Urinary bladder (tissue), 4 donors: ENCODE data around the gene PDXK. TPM values are rescaled to one million over a fixed set of nuclear protein-coding genes. Genes with fewer than 3 reads are reported as not detected.

Experiments used
- DNase-seq: peaks from one replicate; pipeline ENCODE4 v3.0.0-alpha.2; 2015; ENCODE audit errors: extremely low spot score
- H3K27ac ChIP-seq: one replicate; pipeline ENCODE4 v1.5.1; 2013; ENCODE audit warnings: low read depth, mild to moderate bottlenecking, moderate library complexity
- H3K36me3 ChIP-seq: one replicate; pipeline ENCODE4 v1.6.1; 2013; ENCODE audit warnings: mild to moderate bottlenecking, moderate library complexity; ENCODE audit not compliant: insufficient read depth
- H3K4me1 ChIP-seq: one replicate; pipeline ENCODE4 v1.6.1; 2013; ENCODE audit warnings: mild to moderate bottlenecking, moderate library complexity; ENCODE audit not compliant: insufficient read depth
- H3K4me3 ChIP-seq: one replicate; pipeline ENCODE4 v1.5.1; 2013; ENCODE audit warnings: low read depth, low read length
- WGBS: extraction: QIAGEN DNeasy Blood & Tissue Kit; methylation state at CpG from one replicate; pipeline ENCODE4 v1.1.7; 2013; 5-methylcytosine and 5-hydroxymethylcytosine counted together
- polyA plus RNA-seq: library from polyadenylated mRNA; stranded (reverse); fragments of 200-250 nt; gene quantifications from one replicate; pipeline ENCODE4 v1.2.3, GENCODE V29; 2013
- total RNA-seq: library from RNA; depleted of rRNA; stranded (reverse); fragments of >200 nt; gene quantifications from one replicate; pipeline ENCODE4 v1.2.3, GENCODE V29; 2014
- donor health status: healthy with polysubstance abuse.
- donor health status: healthy.

The PDXK gene
- total and polyA plus RNA-seq, 2 donors, result 30.8 to 34.1 TPM

- no peaks in the 10 kb centered on the region for H3K4me1 ChIP-seq
- H3K4me3 ChIP-seq, result peak within 1 kb of the TSS; percentile 83
- H3K36me3 ChIP-seq, result peaks cover 4% of the 10 kb centered on the region
- peak; percentile 64 for DNase-seq
- peak within 1 kb of the TSS; percentile 62 for H3K27ac ChIP-seq
- under 1% methylated on average over 83 of the region's 83 CpGs for WGBS
Measured at GRCh38 chr21:43789276-43790009, 70.5 kb downstream of the PDXK start, which contains the start of gene RRP1. TSS of gene RRP1 (plus strand) at chr21:43789577. CDS start at chr21:43789630, 53 bp downstream.

GRCh38 chr21:43790010-43790524, 71.1 kb downstream of the PDXK start:
- peaks cover 8% of the 10 kb centered on the region for H3K36me3 ChIP-seq
- peak overlapping the region; percentile 83 for H3K4me3 ChIP-seq
- H3K27ac ChIP-seq, result no peak overlapping the region
- 10% methylated on average over 13 of the region's 13 CpGs for WGBS
- no peaks in the 10 kb centered on the region for H3K4me1 ChIP-seq
- DNase-seq, result no peak

GRCh38 chr21:43792406-43792805, 73.5 kb downstream of the PDXK start:
- peaks cover 9% of the 10 kb centered on the region for H3K36me3 ChIP-seq
- WGBS, result 91% methylated on average over 8 of the region's 8 CpGs
- no peak overlapping the region for H3K27ac ChIP-seq
- no peaks in the 10 kb centered on the region for H3K4me1 ChIP-seq
- no peak for DNase-seq
- H3K4me3 ChIP-seq, result no peak overlapping the region

- Histone ChIP-seq H3K27ac (no peak overlapping the region), H3K36me3 (peaks cover 9% of the 10 kb centered on the region), H3K4me3 (no peak overlapping the region), H3K4me1 (no peaks in the 10 kb centered on the region)
- 97% methylated on average over 16 of the region's 16 CpGs for WGBS
- no peak for DNase-seq
Measured at GRCh38 chr21:43793243-43793642, 74.3 kb downstream of the PDXK start.

- WGBS, result 82% methylated on average over 12 of the region's 12 CpGs
Measured at GRCh38 chr21:43794311-43794710, 75.4 kb downstream of the PDXK start.

GRCh38 chr21:43794857-43795256, 75.9 kb downstream of the PDXK start:
- H3K4me3 ChIP-seq, result no peak overlapping the region
- H3K36me3 ChIP-seq, result peaks cover 9% of the 10 kb centered on the region
- H3K4me1 ChIP-seq, result no peaks in the 10 kb centered on the region
- DNase-seq, result no peak
- 90% methylated on average over 14 of the region's 14 CpGs for WGBS
- H3K27ac ChIP-seq, result no peak overlapping the region

More at GRCh38 chr21:43794311-43794710, 75.4 kb downstream of the PDXK start:
- Histone ChIP-seq H3K27ac (no peak overlapping the region), H3K4me1 (no peaks in the 10 kb centered on the region), H3K4me3 (no peak overlapping the region), H3K36me3 (peaks cover 9% of the 10 kb centered on the region)
- DNase-seq, result no peak

GRCh38 chr21:43797415-43797814, 78.5 kb downstream of the PDXK start:
- no peaks in the 10 kb centered on the region for H3K4me1 ChIP-seq
- H3K27ac ChIP-seq, result no peak overlapping the region
- WGBS, result 87% methylated on average over 19 of the region's 19 CpGs
- H3K4me3 ChIP-seq, result no peak overlapping the region
- peaks cover 6% of the 10 kb centered on the region for H3K36me3 ChIP-seq
- DNase-seq, result no peak

- WGBS, result 91% methylated on average over 30 of the region's 30 CpGs
- no peak for DNase-seq
- Histone ChIP-seq H3K27ac (no peak overlapping the region), H3K4me3 (no peak overlapping the region), H3K36me3 (peaks cover 4% of the 10 kb centered on the region), H3K4me1 (no peaks in the 10 kb centered on the region)
Measured at GRCh38 chr21:43797925-43798715, 79.2 kb downstream of the PDXK start.

GRCh38 chr21:43799301-43799840, 80.4 kb downstream of the PDXK start:
- Histone ChIP-seq H3K36me3 (peaks cover 7% of the 10 kb centered on the region), H3K4me1 (no peaks in the 10 kb centered on the region), H3K4me3 (no peak overlapping the region), H3K27ac (no peak overlapping the region)
- DNase-seq, result no peak
- 92% methylated on average over 19 of the region's 19 CpGs for WGBS

- no peak for DNase-seq
- no peak overlapping the region for H3K27ac ChIP-seq
- H3K4me1 ChIP-seq, result no peaks in the 10 kb centered on the region
- H3K36me3 ChIP-seq, result peaks cover 2% of the 10 kb centered on the region
- H3K4me3 ChIP-seq, result no peak overlapping the region
- 96% methylated on average over 17 of the region's 17 CpGs for WGBS
Measured at GRCh38 chr21:43800124-43800523, 81.2 kb downstream of the PDXK start.

GRCh38 chr21:43800566-43800965, 81.6 kb downstream of the PDXK start:
- no peak for DNase-seq
- Histone ChIP-seq H3K4me3 (no peak overlapping the region), H3K4me1 (no peaks in the 10 kb centered on the region), H3K27ac (no peak overlapping the region), H3K36me3 (peaks cover 2% of the 10 kb centered on the region)
- WGBS, result 94% methylated on average over 14 of the region's 14 CpGs

- DNase-seq, result no peak
- Histone ChIP-seq H3K27ac (no peak overlapping the region), H3K4me1 (no peaks in the 10 kb centered on the region), H3K36me3 (peaks cover 2% of the 10 kb centered on the region), H3K4me3 (no peak overlapping the region)
- WGBS, result 94% methylated on average over 42 of the region's 42 CpGs
Measured at GRCh38 chr21:43801006-43801783, 82.3 kb downstream of the PDXK start.

GRCh38 chr21:43802713-43803313, 83.9 kb downstream of the PDXK start:
- peaks cover 2% of the 10 kb centered on the region for H3K36me3 ChIP-seq
- H3K4me1 ChIP-seq, result no peaks in the 10 kb centered on the region
- 89% methylated on average over 14 of the region's 14 CpGs for WGBS
- no peak overlapping the region for H3K27ac ChIP-seq
- DNase-seq, result no peak
- no peak overlapping the region for H3K4me3 ChIP-seq
